ENCODE results near the gene NR2C1. TPM values are rescaled to one million over a fixed set of nuclear protein-coding genes. Genes with fewer than 3 reads are reported as not detected.
A peak's percentile ranks its signal among the peaks of the same experiment; 100 is the strongest.
"Not testable (repeated sequence)": the region's sequence is repeated elsewhere in the genome, so short reads cannot be mapped to it uniquely, and the experiment has no call there.

The NR2C1 gene
- polyA plus RNA-seq, 3 donors: 2.2 to 24.7 (median 6.0) TPM

DNA sequence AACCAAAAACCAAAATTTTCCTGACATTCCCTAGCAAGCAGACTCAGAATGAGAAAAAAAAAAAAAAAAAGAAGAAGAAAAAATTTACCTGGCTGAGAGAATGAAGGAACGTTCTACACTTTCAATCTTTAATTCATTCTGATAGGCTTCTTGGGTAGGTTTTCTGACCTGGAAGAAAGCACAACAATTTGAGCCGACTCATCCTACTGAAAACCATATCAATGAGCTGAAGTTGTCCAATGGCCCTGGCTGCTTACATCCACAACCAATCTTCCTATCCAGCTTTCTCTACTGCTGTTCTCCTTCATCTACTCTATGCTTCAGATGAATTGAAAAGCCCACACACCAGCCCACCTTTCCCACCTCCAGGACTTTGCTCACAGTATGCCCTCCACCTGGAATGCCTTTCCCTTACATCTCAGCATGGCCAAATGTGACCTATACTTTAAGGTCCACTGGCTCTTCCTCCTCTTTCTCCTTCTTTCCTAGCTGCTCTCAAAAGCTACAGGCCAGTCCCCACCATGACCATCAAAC lies 31.6 kb upstream of the NR2C1 start:
- Histone ChIP-seq H3K4me2 (replicated peaks; ENCODE audit: extremely low read depth, low read length, poor library complexity, severe bottlenecking) (no peak overlapping the region), H3K36me3 (replicated peaks in 1 of 2; ENCODE audit: control insufficient read depth in 1 of 2, insufficient read depth in 2 of 2, low read length in 2 of 2) (peaks cover 43 to 79% of the 10 kb centered on the region in 2 donors), H3K9me3 (replicated peaks in 1 of 2; ENCODE audit: control insufficient read depth in 1 of 2, insufficient read depth in 1 of 2, low read length in 2 of 2) (no peaks in the 10 kb centered on the region), H3K27ac (ENCODE audit: low read depth in 1 of 2, low read length in 2 of 2) (no peak overlapping the region), H3K4me1 (ENCODE audit: control insufficient read depth in 1 of 2, insufficient read depth in 2 of 2, low read length in 2 of 2) (peaks cover 20 to 24% of the 10 kb centered on the region in 2 donors), H3K27me3 (ENCODE audit: control insufficient read depth in 2 of 2, insufficient read depth in 2 of 2, low read length in 2 of 2) (no peaks in the 10 kb centered on the region), H2AFZ (ENCODE audit: insufficient read depth, low read depth, low read length, poor library complexity, severe bottlenecking) (no peak overlapping the region), H3K79me2 (ENCODE audit: insufficient read depth, low read length) (no peaks in the 10 kb centered on the region), H4K20me1 (ENCODE audit: insufficient read depth, low read length) (no peaks in the 10 kb centered on the region), H3K9ac (ENCODE audit: insufficient read depth, low read length, poor library complexity, severe bottlenecking) (no peak overlapping the region), H3K4me3 (replicated peaks in 1 of 3; ENCODE audit: low read depth in 2 of 3, low read length in 3 of 3) (no peak overlapping the region)
- H3K36me3 Mint-ChIP-seq: peaks cover 58 to 82% of the 10 kb centered on the region in 2 donors
- peaks cover 0 to 2% (median 0%) of the 10 kb centered on the region in 3 donors for H3K27me3 Mint-ChIP-seq (ENCODE audit: low read depth in 3 of 3)
- 89% methylated on average over 1 of the region's 2 CpGs for WGBS (ENCODE audit: insufficient coverage)
- intact Hi-C loops (cut with micrococcal nuclease): no loop called here
- peak overlapping the region in 3 of 7 donors; percentile 26 to 75 (median 30) for H3K27ac Mint-ChIP-seq
- TF ChIP-seq, protein P1, sequence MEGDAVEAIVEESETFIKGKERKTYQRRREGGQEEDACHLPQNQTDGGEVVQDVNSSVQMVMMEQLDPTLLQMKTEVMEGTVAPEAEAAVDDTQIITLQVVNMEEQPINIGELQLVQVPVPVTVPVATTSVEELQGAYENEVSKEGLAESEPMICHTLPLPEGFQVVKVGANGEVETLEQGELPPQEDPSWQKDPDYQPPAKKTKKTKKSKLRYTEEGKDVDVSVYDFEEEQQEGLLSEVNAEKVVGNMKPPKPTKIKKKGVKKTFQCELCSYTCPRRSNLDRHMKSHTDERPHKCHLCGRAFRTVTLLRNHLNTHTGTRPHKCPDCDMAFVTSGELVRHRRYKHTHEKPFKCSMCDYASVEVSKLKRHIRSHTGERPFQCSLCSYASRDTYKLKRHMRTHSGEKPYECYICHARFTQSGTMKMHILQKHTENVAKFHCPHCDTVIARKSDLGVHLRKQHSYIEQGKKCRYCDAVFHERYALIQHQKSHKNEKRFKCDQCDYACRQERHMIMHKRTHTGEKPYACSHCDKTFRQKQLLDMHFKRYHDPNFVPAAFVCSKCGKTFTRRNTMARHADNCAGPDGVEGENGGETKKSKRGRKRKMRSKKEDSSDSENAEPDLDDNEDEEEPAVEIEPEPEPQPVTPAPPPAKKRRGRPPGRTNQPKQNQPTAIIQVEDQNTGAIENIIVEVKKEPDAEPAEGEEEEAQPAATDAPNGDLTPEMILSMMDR (IDR thresholded peaks at IDR 0.05): no peak
- H3K4me3 Mint-ChIP-seq: no peak overlapping the region
- DNase-seq: no peak
- peaks cover 29% of the 10 kb centered on the region for H3K4me1 Mint-ChIP-seq
- no peaks in the 10 kb centered on the region for H3K9me3 Mint-ChIP-seq

DNA sequence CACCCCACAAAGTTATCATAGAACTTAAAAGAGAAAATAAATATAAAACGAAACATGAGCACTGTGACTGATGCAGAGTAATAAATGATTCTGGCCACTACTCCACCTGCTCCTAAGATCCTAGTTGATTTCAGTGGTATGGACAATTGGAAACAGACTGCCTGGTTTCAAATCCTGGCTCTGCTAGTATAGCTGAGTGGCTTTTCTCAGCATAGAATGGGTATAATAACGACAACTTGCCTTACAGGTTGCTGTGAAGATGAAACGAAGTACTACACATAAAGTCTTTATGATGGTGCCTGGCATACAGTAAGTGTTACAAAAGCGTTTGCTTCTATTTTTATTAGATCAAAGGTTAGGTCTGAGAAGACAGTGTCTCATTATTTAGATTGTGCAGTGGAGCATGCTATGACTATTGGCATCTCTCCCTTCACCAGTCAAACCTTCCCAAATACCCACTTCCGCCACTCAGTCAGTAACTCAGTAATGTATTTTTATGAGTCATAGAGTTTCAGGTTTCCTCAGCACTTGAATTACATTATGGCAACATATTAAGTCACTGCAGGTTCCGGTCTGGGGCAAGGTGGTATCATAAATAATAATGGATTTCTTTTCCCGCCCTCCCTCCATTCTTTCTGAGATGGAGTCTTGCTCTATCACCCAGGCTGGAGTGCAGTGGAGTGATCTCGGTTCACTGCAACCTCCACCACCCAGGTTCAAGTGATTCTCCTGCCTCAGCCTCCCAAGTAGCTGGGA lies 29.7 kb upstream of the NR2C1 start:
- H3K9me3 ChIP-seq (replicated peaks in 1 of 2; ENCODE audit: control insufficient read depth in 1 of 2, insufficient read depth in 1 of 2, low read length in 2 of 2): no peaks in the 10 kb centered on the region
- no peak overlapping the region for H3K9ac ChIP-seq (ENCODE audit: insufficient read depth, low read length, poor library complexity, severe bottlenecking)
- peaks cover 0 to 2% (median 0%) of the 10 kb centered on the region in 3 donors for H3K27me3 Mint-ChIP-seq (ENCODE audit: low read depth in 3 of 3)
- 93% methylated on average over 2 of the region's 8 CpGs for WGBS (ENCODE audit: insufficient coverage)
- peak overlapping the region; percentile 30 to 79 (median 59) for H3K27ac Mint-ChIP-seq
- H2AFZ ChIP-seq (ENCODE audit: insufficient read depth, low read depth, low read length, poor library complexity, severe bottlenecking): no peak overlapping the region
- intact Hi-C loops (cut with micrococcal nuclease): no loop called here
- H3K9me3 Mint-ChIP-seq: peaks cover 0 to 1% (median 0%) of the 10 kb centered on the region in 7 donors
- H3K79me2 ChIP-seq (ENCODE audit: insufficient read depth, low read length): no peaks in the 10 kb centered on the region
- H3K4me1 ChIP-seq (ENCODE audit: control insufficient read depth in 1 of 2, insufficient read depth in 2 of 2, low read length in 2 of 2): peaks cover 20 to 24% of the 10 kb centered on the region in 2 donors
- no peaks in the 10 kb centered on the region for H4K20me1 ChIP-seq (ENCODE audit: insufficient read depth, low read length)
- no peak overlapping the region for H3K4me2 ChIP-seq (replicated peaks; ENCODE audit: extremely low read depth, low read length, poor library complexity, severe bottlenecking)
- TF ChIP-seq, protein P1 (IDR thresholded peaks at IDR 0.05): no peak
- peak; percentile 46 to 75 (median 68) for DNase-seq
- peaks cover 64 to 84% of the 10 kb centered on the region in 2 donors for H3K36me3 Mint-ChIP-seq
- H3K27me3 ChIP-seq (ENCODE audit: control insufficient read depth in 2 of 2, insufficient read depth in 2 of 2, low read length in 2 of 2): no peaks in the 10 kb centered on the region
- H3K4me3 ChIP-seq (replicated peaks in 1 of 3; ENCODE audit: low read depth in 2 of 3, low read length in 3 of 3): no peak overlapping the region
- H3K36me3 ChIP-seq (replicated peaks in 1 of 2; ENCODE audit: control insufficient read depth in 1 of 2, insufficient read depth in 2 of 2, low read length in 2 of 2): peaks cover 43 to 80% of the 10 kb centered on the region in 2 donors
- peak overlapping the region; percentile 3 to 43 for H3K27ac ChIP-seq (ENCODE audit: low read depth in 1 of 2, low read length in 2 of 2)
- H3K4me3 Mint-ChIP-seq: no peak overlapping the region
- H3K4me1 Mint-ChIP-seq: peaks cover 31% of the 10 kb centered on the region

DNA sequence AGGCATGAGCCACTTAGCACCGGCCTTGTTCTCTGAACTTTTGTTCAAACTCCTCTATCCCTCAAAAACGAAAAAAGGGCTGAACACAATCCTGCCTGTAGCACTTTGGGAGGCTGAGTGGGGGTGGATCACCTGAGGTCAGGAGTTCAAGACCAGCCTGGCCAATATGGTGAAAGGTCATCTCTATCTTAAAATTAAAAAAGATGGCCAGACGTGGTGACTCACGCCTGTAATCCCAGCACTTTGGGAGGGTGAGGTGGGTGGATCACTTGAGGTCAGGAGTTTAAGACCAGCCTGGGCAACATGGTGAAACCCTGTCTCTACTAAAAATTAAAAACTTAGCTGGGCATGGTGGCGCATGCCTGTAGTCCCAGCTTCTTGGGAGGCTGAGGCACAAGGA lies 28.5 kb upstream of the NR2C1 start:
- peaks cover 35% of the 10 kb centered on the region for H3K4me1 Mint-ChIP-seq
- H3K4me3 ChIP-seq (replicated peaks in 1 of 3; ENCODE audit: low read depth in 2 of 3, low read length in 3 of 3); H3K79me2 ChIP-seq (ENCODE audit: insufficient read depth, low read length); H3K9me3 Mint-ChIP-seq; DNase-seq; H3K27ac Mint-ChIP-seq; H3K4me2 ChIP-seq (replicated peaks; ENCODE audit: extremely low read depth, low read length, poor library complexity, severe bottlenecking); H4K20me1 ChIP-seq (ENCODE audit: insufficient read depth, low read length); intact Hi-C loops (cut with micrococcal nuclease); H3K9me3 ChIP-seq (replicated peaks in 1 of 2; ENCODE audit: control insufficient read depth in 1 of 2, insufficient read depth in 1 of 2, low read length in 2 of 2); H3K4me3 Mint-ChIP-seq; H3K9ac ChIP-seq (ENCODE audit: insufficient read depth, low read length, poor library complexity, severe bottlenecking); H3K27me3 Mint-ChIP-seq (ENCODE audit: low read depth in 3 of 3); H3K27ac ChIP-seq (ENCODE audit: low read depth in 1 of 2, low read length in 2 of 2); H2AFZ ChIP-seq (ENCODE audit: insufficient read depth, low read depth, low read length, poor library complexity, severe bottlenecking); H3K27me3 ChIP-seq (ENCODE audit: control insufficient read depth in 2 of 2, insufficient read depth in 2 of 2, low read length in 2 of 2): not testable (repeated sequence)
- Histone ChIP-seq H3K36me3 (replicated peaks in 1 of 2; ENCODE audit: control insufficient read depth in 1 of 2, insufficient read depth in 2 of 2, low read length in 2 of 2) (peaks cover 33 to 68% of the 10 kb centered on the region in 2 donors), H3K4me1 (ENCODE audit: control insufficient read depth in 1 of 2, insufficient read depth in 2 of 2, low read length in 2 of 2) (peaks cover 21 to 27% of the 10 kb centered on the region in 2 donors)
- H3K36me3 Mint-ChIP-seq: peaks cover 61 to 78% of the 10 kb centered on the region in 2 donors
- 100% methylated on average over 1 of the region's 5 CpGs for WGBS (ENCODE audit: insufficient coverage)

All from CD14-positive monocyte (primary cell).